Spinal cord (tissue), 10 donors: ENCODE measurements around the gene LOXL1. TPM values are rescaled to one million over a fixed set of nuclear protein-coding genes. Genes with fewer than 3 reads are reported as not detected.
"Not testable (repeated sequence)": the region's sequence is repeated elsewhere in the genome, so short reads cannot be mapped to it uniquely, and the experiment has no call there.

Experiments
- DNase-seq, 6 donors: peaks; one replicate each; pipeline versions ENCODE4 v3.0.0 to v3.0.0-alpha.2; 2013 to 2015; ENCODE audit warnings: low spot score in 6 of 6, low read depth in 4 of 6
- H3K27ac ChIP-seq: one replicate; pipeline ENCODE4 v1.5.1; 2013; ENCODE audit warnings: low read depth, low read length, control low read depth
- H3K27me3 ChIP-seq: one replicate; pipeline ENCODE4 v1.6.1; 2013; ENCODE audit warnings: low read length; ENCODE audit not compliant: control insufficient read depth, insufficient read depth
- H3K36me3 ChIP-seq: one replicate; pipeline ENCODE4 v1.6.1; 2013; ENCODE audit warnings: low read length; ENCODE audit not compliant: control insufficient read depth, insufficient read depth
- H3K4me1 ChIP-seq: one replicate; pipeline ENCODE4 v1.6.1; 2013; ENCODE audit warnings: low read length; ENCODE audit not compliant: control insufficient read depth, insufficient read depth
- H3K4me3 ChIP-seq: one replicate; pipeline ENCODE4 v1.5.1; 2013; ENCODE audit warnings: low read depth, low read length, control low read depth
- H3K9me3 ChIP-seq: one replicate; pipeline ENCODE4 v1.6.1; 2013; ENCODE audit warnings: low read length; ENCODE audit not compliant: control insufficient read depth, insufficient read depth
- WGBS: methylation state at CpG from one replicate; pipeline ENCODE4 v1.1.5; 2013; ENCODE audit warnings: missing lambda C conversion rate; ENCODE audit not compliant: insufficient coverage; 5-methylcytosine and 5-hydroxymethylcytosine counted together
- polyA plus RNA-seq, 2 donors: library from polyadenylated mRNA; unstranded; fragments of 120-200 nt; gene quantifications; one replicate each; pipeline ENCODE4 v1.2.1, GENCODE V29; 2013; ENCODE audit not compliant: insufficient read length in 2 of 2
- total RNA-seq, 2 donors: library from RNA; depleted of rRNA in 1 of 2; stranded (reverse); fragments of 120-200 nt in 1 of 2; fragments of >200 nt in 1 of 2; gene quantifications; one replicate each; pipeline versions ENCODE4 v1.2.3 to v1.2.4, GENCODE V29; 2013 to 2014
- donor health status: healthy.

Gene LOXL1
- total and polyA plus RNA-seq, 4 donors, result 7.9 to 48.2 (median 22.9) TPM

GRCh38 chr15:73936588-73937290, 10.5 kb downstream of the LOXL1 start:
- 29% methylated on average over 10 of the region's 12 CpGs for WGBS
- Histone ChIP-seq H3K27me3 (no peaks in the 10 kb centered on the region), H3K27ac (peak overlapping the region; percentile 15), H3K4me3 (no peak overlapping the region), H3K4me1 (peaks cover 37% of the 10 kb centered on the region), H3K36me3 (no peaks in the 10 kb centered on the region), H3K9me3 (no peaks in the 10 kb centered on the region)
- no peak for DNase-seq

GRCh38 chr15:73937296-73937695, 11.0 kb downstream of the LOXL1 start:
- no peak for DNase-seq
- H3K9me3 ChIP-seq, result no peaks in the 10 kb centered on the region
- H3K27me3 ChIP-seq, result no peaks in the 10 kb centered on the region
- no peaks in the 10 kb centered on the region for H3K36me3 ChIP-seq
- 71% methylated on average over 9 of the region's 10 CpGs for WGBS
- H3K4me1 ChIP-seq, result peaks cover 37% of the 10 kb centered on the region
- no peak overlapping the region for H3K27ac ChIP-seq
- no peak overlapping the region for H3K4me3 ChIP-seq

DNA sequence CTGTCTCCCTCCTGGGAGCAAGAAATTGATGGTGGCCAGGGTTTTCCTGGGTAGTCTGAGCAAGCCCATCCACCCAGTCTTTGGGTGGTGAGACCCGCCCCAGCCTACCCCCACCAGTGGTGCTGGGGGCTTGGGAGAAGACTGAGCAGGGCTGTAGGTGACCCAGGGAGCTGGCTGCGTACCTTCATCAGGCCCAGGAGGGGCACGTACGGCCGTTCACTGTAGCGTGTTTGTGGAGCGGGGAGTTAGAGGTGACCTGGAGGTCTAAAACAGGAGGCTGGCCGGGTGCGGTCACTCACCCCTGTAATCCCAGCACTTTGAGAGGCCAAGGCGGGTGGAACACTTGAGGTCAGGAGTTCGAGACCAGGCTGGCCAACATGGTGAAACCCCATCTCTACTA, 11.5 kb downstream of the LOXL1 start:
- no peak for DNase-seq
- 98% methylated on average over 8 of the region's 11 CpGs for WGBS
- Histone ChIP-seq H3K4me1 (peaks cover 37% of the 10 kb centered on the region), H3K4me3 (no peak overlapping the region), H3K27ac (no peak overlapping the region), H3K9me3 (no peaks in the 10 kb centered on the region), H3K36me3 (no peaks in the 10 kb centered on the region), H3K27me3 (no peaks in the 10 kb centered on the region)

DNA sequence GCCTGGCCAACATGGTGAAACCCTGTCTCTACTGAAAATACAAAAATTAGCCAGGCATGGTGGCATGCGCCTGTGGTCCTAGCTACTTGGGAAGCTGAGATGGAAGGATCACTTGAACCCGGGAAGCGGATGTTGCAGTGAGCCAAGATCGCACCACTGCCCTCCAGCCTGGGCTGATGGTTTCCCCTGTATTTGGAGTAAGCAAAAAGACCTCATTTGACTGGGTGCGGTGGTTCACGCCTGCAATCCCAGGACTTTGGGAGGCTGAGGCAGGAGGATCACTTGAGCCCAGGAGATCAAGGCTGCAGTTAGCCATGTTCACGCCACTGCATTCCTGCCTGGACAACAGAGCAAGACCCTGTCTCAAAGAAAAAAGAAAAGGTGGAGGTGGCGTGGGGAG, 12.3 kb downstream of the LOXL1 start:
- H3K27me3 ChIP-seq, H3K9me3 ChIP-seq, H3K36me3 ChIP-seq, DNase-seq, H3K4me3 ChIP-seq, H3K27ac ChIP-seq: not testable (repeated sequence)
- WGBS, result 89% methylated on average over 7 of the region's 8 CpGs
- H3K4me1 ChIP-seq, result peaks cover 37% of the 10 kb centered on the region

DNA sequence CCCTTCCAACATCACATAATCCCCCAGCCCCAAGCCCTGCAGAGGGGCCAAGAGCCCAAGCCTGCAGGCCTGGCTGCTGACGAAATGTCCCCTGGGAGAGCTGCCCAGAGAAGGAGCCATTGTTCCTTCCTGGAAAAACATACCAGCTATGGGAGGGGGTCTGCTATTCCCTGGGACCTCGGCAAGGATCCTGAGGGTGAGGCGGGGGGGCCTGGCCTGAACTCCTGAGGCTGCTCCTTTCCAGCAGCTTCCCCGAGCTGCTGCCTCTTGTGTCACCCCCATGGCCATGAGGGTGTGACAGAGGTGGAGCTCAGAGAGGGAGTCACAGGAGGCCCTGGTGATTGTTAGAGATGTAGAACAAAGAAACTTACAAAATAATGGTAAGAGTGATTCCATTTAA, 12.9 kb downstream of the LOXL1 start:
- Histone ChIP-seq H3K36me3 (no peaks in the 10 kb centered on the region), H3K4me3 (no peak overlapping the region), H3K27me3 (no peaks in the 10 kb centered on the region), H3K4me1 (peaks cover 37% of the 10 kb centered on the region), H3K9me3 (no peaks in the 10 kb centered on the region), H3K27ac (peak overlapping the region; percentile 51)
- WGBS, result 25% methylated on average over 4 of the region's 4 CpGs
- DNase-seq, result peak in 1 of 6 donors; percentile 59

GRCh38 chr15:73940061-73940981, 14.1 kb downstream of the LOXL1 start:
- DNase-seq, result no peak
- Histone ChIP-seq H3K4me3 (no peak overlapping the region), H3K4me1 (peaks cover 41% of the 10 kb centered on the region), H3K9me3 (no peaks in the 10 kb centered on the region), H3K27me3 (no peaks in the 10 kb centered on the region), H3K36me3 (no peaks in the 10 kb centered on the region), H3K27ac (peak overlapping the region; percentile 0)
- 88% methylated on average over 8 of the region's 8 CpGs for WGBS

GRCh38 chr15:73941044-73941443, 14.8 kb downstream of the LOXL1 start:
- WGBS, result no CpG with 5 or more reads among the region's 1 CpG
- Histone ChIP-seq H3K36me3 (peaks cover 2% of the 10 kb centered on the region), H3K4me1 (peaks cover 38% of the 10 kb centered on the region), H3K4me3 (no peak overlapping the region), H3K27ac (no peak overlapping the region), H3K27me3 (no peaks in the 10 kb centered on the region), H3K9me3 (no peaks in the 10 kb centered on the region)
- no peak for DNase-seq

DNA sequence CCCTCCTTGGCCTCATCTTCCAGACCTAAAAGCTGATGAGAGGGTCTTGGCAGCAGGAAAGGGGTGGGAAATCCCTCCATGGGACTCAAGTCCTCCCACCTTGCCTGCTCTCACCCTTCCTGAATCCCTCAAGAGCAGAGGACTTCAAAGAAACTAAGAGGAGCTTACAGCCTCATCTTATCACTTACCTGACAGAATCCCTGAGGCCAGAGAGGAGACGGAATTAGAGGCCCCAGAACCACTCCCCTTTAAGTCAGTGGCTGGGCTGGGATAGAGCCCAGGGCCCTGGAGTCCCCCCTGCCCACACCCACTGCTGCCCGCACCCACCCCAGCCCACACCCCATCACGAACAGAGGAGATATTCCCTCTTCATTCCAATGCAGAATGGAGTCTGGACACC, 15.2 kb downstream of the LOXL1 start:
- no peak overlapping the region for H3K27ac ChIP-seq
- no peaks in the 10 kb centered on the region for H3K27me3 ChIP-seq
- WGBS, result 90% methylated on average over 2 of the region's 3 CpGs

GRCh38 chr15:73941871-73942635, 15.8 kb downstream of the LOXL1 start:
- Histone ChIP-seq H3K36me3 (peaks cover 11% of the 10 kb centered on the region), H3K4me3 (no peak overlapping the region), H3K27me3 (no peaks in the 10 kb centered on the region), H3K9me3 (no peaks in the 10 kb centered on the region), H3K27ac (no peak overlapping the region), H3K4me1 (peaks cover 28% of the 10 kb centered on the region)
- WGBS, result 79% methylated on average over 9 of the region's 10 CpGs
- no peak for DNase-seq

More for the DNA sequence above, 15.2 kb downstream of the LOXL1 start:
- Histone ChIP-seq H3K36me3 (peaks cover 6% of the 10 kb centered on the region), H3K4me1 (peaks cover 34% of the 10 kb centered on the region), H3K4me3 (no peak overlapping the region), H3K9me3 (no peaks in the 10 kb centered on the region)
- DNase-seq, result no peak
